Parathyroid adenoma (tissue), 2 donors: ENCODE data around the gene CAMTA1.

Source experiments
- H2AFZ ChIP-seq: fragments of 300-600 bp; sonication (generic); one replicate; pipeline ENCODE4 v1.7.0; 2017; ENCODE audit warnings: antibody characterized with exemption, mild to moderate bottlenecking
- H3K27ac ChIP-seq: fragments of 300-600 bp; sonication (generic); one replicate; pipeline ENCODE4 v1.7.0; 2017
- H3K27me3 ChIP-seq: fragments of 300-600 bp; sonication (generic); one replicate; pipeline ENCODE4 v1.7.0; 2017; ENCODE audit warnings: low read length; ENCODE audit not compliant: control insufficient read depth, insufficient read depth
- H3K36me3 ChIP-seq: fragments of 300-600 bp; sonication (generic); one replicate; pipeline ENCODE4 v1.7.0; 2017; ENCODE audit warnings: low read length; ENCODE audit not compliant: control insufficient read depth, insufficient read depth
- H3K4me1 ChIP-seq: fragments of 300-600 bp; sonication (generic); one replicate; pipeline ENCODE4 v1.7.0; 2017; ENCODE audit warnings: control low read depth
- H3K4me2 ChIP-seq: fragments of 300-600 bp; sonication (generic); one replicate; pipeline ENCODE4 v1.7.0; 2017; ENCODE audit warnings: low read length
- H3K4me3 ChIP-seq: fragments of 300-600 bp; sonication (generic); one replicate; pipeline ENCODE4 v1.7.0; 2017; ENCODE audit warnings: low read depth, low read length
- H3K79me2 ChIP-seq: fragments of 300-600 bp; sonication (generic); one replicate; pipeline ENCODE4 v1.7.0; 2017; ENCODE audit warnings: control low read depth
- H3K9ac ChIP-seq: fragments of 300-600 bp; sonication (generic); one replicate; pipeline ENCODE4 v1.7.0; 2017; ENCODE audit warnings: mild to moderate bottlenecking
- H3K9me3 ChIP-seq: fragments of 300-600 bp; sonication (generic); one replicate; pipeline ENCODE4 v1.7.0; 2017; ENCODE audit warnings: low read length; ENCODE audit not compliant: control insufficient read depth
- TF ChIP-seq, protein P1 (sequence below): fragments of 300-600 bp; sonication (generic); IDR thresholded peaks from one replicate; pipeline ENCODE4 v1.7.0; 2017; ENCODE audit warnings: antibody characterized with exemption, mild to moderate bottlenecking
- donor health status: primary hyperparathyroidism.

The CAMTA1 gene

DNA sequence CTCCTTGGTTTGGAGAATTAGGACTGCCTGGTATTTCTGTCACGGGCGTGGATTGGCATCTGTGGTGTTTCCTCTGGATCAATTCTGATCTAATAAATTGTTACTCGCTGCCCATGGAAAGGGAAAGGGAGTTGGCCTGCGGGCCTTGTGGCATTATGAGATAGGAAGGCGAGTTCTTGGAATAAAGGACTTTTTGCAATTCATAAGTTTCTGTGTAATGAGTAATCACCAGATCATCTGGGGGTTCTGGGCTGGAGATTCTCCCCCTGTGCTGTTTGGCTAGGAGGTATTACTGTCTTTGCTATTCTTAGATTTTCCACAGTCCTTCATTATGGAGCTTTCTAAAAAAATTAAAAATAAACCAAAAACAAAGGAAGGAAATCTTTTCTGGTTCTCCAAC lies 315.9 kb downstream of the CAMTA1 start:
- no peaks in the 10 kb centered on the region for H3K79me2 ChIP-seq

DNA sequence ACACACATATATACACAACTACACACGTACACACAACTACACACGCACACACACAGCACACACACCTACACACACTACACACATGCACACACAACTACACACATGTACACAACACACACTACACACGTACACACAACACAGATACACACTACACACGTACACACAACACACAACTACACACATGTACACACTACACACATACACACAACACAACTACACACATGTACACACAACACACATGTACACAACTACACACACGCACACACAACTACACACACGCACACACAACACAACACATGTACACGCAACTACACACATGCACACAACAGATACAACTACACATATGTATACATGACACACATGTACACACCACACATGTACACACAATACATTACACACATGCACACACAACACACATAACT lies 318.1 kb downstream of the CAMTA1 start:
- H3K27me3 ChIP-seq: no peaks in the 10 kb centered on the region
- no peaks in the 10 kb centered on the region for H3K36me3 ChIP-seq
- H3K4me2 ChIP-seq: no peak overlapping the region
- H2AFZ ChIP-seq: no peak overlapping the region
- H3K9ac ChIP-seq: no peak overlapping the region
- TF ChIP-seq, protein P1, sequence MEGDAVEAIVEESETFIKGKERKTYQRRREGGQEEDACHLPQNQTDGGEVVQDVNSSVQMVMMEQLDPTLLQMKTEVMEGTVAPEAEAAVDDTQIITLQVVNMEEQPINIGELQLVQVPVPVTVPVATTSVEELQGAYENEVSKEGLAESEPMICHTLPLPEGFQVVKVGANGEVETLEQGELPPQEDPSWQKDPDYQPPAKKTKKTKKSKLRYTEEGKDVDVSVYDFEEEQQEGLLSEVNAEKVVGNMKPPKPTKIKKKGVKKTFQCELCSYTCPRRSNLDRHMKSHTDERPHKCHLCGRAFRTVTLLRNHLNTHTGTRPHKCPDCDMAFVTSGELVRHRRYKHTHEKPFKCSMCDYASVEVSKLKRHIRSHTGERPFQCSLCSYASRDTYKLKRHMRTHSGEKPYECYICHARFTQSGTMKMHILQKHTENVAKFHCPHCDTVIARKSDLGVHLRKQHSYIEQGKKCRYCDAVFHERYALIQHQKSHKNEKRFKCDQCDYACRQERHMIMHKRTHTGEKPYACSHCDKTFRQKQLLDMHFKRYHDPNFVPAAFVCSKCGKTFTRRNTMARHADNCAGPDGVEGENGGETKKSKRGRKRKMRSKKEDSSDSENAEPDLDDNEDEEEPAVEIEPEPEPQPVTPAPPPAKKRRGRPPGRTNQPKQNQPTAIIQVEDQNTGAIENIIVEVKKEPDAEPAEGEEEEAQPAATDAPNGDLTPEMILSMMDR: no peak
- no peaks in the 10 kb centered on the region for H3K79me2 ChIP-seq
- H3K9me3 ChIP-seq: no peaks in the 10 kb centered on the region
- H3K4me1 ChIP-seq: no peaks in the 10 kb centered on the region
- no peak overlapping the region for H3K4me3 ChIP-seq
- H3K27ac ChIP-seq: no peak overlapping the region

More for the DNA sequence above, 315.9 kb downstream of the CAMTA1 start:
- TF ChIP-seq, protein P1: no peak
- H3K27ac ChIP-seq: no peak overlapping the region
- no peak overlapping the region for H3K4me3 ChIP-seq
- H3K4me2 ChIP-seq: no peak overlapping the region
- no peaks in the 10 kb centered on the region for H3K9me3 ChIP-seq
- H3K9ac ChIP-seq: no peak overlapping the region
- no peaks in the 10 kb centered on the region for H3K4me1 ChIP-seq
- H2AFZ ChIP-seq: no peak overlapping the region
- no peaks in the 10 kb centered on the region for H3K36me3 ChIP-seq
- no peaks in the 10 kb centered on the region for H3K27me3 ChIP-seq

DNA sequence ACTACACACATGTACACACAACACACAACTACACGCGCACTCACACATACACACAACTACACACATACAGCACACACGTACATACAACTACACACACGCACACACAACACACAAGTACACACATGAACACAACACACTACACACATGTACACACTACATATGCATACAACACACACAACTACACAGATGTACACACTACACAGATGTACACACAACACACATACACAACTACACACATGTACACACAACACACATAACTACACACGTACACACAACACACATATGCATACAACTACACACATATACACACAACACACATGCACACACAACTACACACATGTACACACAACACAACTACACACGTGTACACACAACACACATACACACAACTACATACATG lies 318.6 kb downstream of the CAMTA1 start:
- no peaks in the 10 kb centered on the region for H3K4me1 ChIP-seq
- no peaks in the 10 kb centered on the region for H3K79me2 ChIP-seq
- TF ChIP-seq, protein P1: no peak
- no peaks in the 10 kb centered on the region for H3K36me3 ChIP-seq
- no peaks in the 10 kb centered on the region for H3K9me3 ChIP-seq
- no peaks in the 10 kb centered on the region for H3K27me3 ChIP-seq
- no peak overlapping the region for H3K9ac ChIP-seq
- no peak overlapping the region for H3K4me2 ChIP-seq
- H3K27ac ChIP-seq: no peak overlapping the region
- H3K4me3 ChIP-seq: no peak overlapping the region
- no peak overlapping the region for H2AFZ ChIP-seq

DNA sequence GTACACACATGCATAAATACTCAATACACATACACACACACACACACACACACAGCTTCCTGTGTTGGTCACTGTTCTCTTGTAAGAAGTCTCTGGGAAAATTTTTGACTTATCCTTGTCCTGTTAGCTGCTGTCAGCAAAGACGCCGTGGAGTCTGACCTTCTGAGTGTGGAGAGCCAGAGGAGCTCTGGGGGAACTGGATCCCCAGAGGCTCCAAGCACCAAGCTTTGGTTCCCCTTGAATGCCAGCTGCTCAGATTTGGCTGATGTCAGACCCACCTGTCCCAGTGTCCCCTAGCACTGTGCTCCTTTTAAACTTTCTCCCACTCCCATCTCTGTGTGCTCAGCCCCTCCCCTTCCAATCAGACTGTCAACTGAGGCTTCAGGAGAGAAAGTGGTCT lies 319.1 kb downstream of the CAMTA1 start:
- TF ChIP-seq, protein P1: no peak
- no peaks in the 10 kb centered on the region for H3K9me3 ChIP-seq
- no peak overlapping the region for H3K4me2 ChIP-seq
- H3K4me1 ChIP-seq: no peaks in the 10 kb centered on the region
- no peaks in the 10 kb centered on the region for H3K27me3 ChIP-seq
- H3K9ac ChIP-seq: no peak overlapping the region
- H2AFZ ChIP-seq: no peak overlapping the region
- no peak overlapping the region for H3K27ac ChIP-seq
- H3K36me3 ChIP-seq: no peaks in the 10 kb centered on the region
- H3K4me3 ChIP-seq: no peak overlapping the region
- H3K79me2 ChIP-seq: no peaks in the 10 kb centered on the region

DNA sequence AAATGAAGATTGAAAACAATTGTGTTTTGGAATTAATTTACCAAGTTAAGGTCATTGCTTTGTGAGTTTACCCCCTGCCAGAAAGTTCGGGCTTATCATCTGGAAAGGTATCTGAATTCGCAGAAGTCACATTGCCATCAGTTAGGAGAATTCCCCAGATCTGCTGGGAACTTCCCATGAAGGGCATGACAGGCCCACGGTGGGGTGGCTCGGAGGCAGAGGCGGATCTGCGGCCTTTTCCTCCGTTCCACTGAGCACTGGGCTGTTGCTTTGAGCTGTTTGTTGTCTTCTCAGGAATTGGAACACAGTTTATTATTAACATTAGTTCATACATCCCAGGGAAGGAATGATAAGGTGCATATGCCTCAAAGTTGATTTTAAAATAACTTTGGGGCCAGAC lies 320.0 kb downstream of the CAMTA1 start:
- H3K4me3 ChIP-seq: no peak overlapping the region
- H3K27me3 ChIP-seq: no peaks in the 10 kb centered on the region
- no peak overlapping the region for H3K9ac ChIP-seq
- H3K27ac ChIP-seq: no peak overlapping the region
- TF ChIP-seq, protein P1: no peak
- H3K4me2 ChIP-seq: no peak overlapping the region
- H3K79me2 ChIP-seq: no peaks in the 10 kb centered on the region
- H3K4me1 ChIP-seq: no peaks in the 10 kb centered on the region
- no peaks in the 10 kb centered on the region for H3K36me3 ChIP-seq
- no peak overlapping the region for H2AFZ ChIP-seq
- H3K9me3 ChIP-seq: no peaks in the 10 kb centered on the region
